ENCODE measurements around the gene GTF2IRD1. TPM values are rescaled to one million over a fixed set of nuclear protein-coding genes. Genes with fewer than 3 reads are reported as not detected.
"Not testable (repeated sequence)": the region's sequence is repeated elsewhere in the genome, so short reads cannot be mapped to it uniquely, and the experiment has no call there.

Gene GTF2IRD1
- total RNA-seq, 1 donor from 2014 or later = 30.0 TPM

DNA sequence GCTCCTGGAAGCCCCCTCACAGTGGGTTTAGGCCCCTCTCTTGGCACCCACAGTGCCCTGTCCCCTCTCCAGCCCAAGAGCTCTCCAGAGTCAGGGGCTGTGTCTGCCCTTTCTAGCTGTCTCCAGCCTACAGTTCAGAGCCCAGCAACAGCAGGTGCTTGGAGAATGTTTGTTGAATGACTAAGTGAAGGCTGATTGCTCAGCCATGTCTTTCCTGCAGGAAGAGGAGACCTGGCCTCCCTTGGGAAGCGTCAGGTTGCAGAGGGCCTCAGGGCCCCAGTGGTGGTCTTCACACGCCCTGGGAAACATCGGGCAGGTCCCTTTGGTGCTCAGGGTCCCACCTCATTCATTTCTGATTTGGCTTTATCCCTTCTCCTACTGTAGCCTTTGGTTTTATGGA, 62.5 kb downstream of the GTF2IRD1 start:
- DNase-seq (ENCODE audit: low spot score) = no peak

DNA sequence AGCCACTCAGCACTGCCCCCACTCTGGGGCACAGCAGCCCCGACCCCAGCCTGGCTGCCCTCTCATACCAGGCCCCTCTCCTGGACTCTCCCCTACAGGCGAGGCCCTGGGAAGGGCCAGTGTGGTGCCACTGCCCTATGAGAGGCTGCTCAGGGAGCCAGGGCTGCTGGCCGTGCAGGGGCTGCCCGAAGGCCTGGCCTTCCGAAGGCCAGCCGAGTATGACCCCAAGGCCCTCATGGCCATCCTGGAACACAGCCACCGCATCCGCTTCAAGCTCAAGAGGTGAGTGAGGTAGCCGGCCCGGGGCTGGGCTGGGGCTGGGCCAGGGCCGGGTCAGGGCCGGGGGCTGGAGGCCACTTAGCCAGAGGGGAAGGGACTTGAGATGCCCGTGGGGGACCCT, 64.3 kb downstream of the GTF2IRD1 start:
- no peak for DNase-seq (ENCODE audit: low spot score)

GRCh38 chr7:74518654-74519053, 64.9 kb downstream of the GTF2IRD1 start:
- no peak for DNase-seq (ENCODE audit: low spot score)

DNA sequence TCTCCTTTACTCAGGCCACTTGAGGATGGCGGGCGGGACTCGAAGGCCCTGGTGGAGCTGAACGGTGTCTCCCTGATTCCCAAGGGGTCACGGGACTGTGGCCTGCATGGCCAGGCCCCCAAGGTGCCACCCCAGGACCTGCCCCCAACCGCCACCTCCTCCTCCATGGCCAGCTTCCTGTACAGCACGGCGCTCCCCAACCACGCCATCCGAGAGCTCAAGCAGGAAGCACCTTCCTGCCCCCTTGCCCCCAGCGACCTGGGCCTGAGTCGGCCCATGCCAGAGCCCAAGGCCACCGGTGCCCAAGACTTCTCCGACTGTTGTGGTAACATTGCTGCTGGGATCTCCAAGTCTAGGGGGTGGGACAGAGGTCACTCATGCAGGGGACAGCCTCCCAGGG, 65.7 kb downstream of the GTF2IRD1 start:
- DNase-seq (ENCODE audit: low spot score) = no peak

DNA sequence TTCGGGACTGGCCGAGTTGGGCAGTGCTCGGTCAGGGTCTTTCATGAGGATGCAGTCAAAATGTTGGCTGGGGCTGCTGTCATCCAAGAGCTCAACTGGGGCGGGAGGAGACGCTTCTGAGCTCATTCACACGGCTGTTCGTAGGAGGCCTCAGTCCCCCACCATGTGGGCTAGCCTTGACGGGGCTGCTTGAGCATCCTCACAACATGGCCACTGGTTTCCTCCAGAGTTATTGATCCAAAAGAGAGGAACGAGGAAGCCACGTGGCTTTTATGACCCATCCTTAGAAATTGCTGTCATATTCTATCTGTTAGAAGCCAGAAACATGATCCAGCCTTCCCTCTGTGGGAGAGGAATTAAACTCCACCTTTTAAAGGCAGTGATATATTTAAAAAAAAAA, 68.1 kb downstream of the GTF2IRD1 start:
- no peak for DNase-seq (ENCODE audit: low spot score)

GRCh38 chr7:74522281-74522905, 68.7 kb downstream of the GTF2IRD1 start:
- DNase-seq (ENCODE audit: low spot score) = no peak

DNA sequence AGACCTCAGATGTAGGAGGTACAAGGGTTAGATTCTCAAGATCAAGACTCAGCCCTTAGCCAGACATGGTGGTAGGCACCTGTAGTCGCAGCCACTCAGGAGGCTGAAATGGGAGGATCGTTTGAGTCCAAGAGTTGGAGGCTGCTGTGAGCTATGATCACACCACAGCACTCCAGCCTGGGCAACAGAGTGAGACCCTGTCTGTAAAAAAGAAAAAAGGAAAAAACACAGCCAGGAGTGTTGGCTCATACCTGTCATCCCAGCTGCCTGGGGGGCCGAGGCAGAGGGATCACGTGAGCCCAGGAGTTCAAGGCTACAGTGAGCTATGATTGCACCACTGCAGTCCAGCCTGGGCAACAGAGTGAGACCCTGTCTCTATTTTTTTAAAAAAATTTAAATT, 69.3 kb downstream of the GTF2IRD1 start:
- no peak for DNase-seq (ENCODE audit: low spot score)

- DNase-seq (ENCODE audit: low spot score) = no peak
Observed at GRCh38 chr7:74525140-74525539, 71.4 kb downstream of the GTF2IRD1 start.

- DNase-seq (ENCODE audit: low spot score) = peak; percentile 82
Observed at GRCh38 chr7:74525881-74526280, 72.2 kb downstream of the GTF2IRD1 start.

- DNase-seq (ENCODE audit: low spot score) = no peak
Observed at GRCh38 chr7:74526780-74527179, 73.1 kb downstream of the GTF2IRD1 start.

DNA sequence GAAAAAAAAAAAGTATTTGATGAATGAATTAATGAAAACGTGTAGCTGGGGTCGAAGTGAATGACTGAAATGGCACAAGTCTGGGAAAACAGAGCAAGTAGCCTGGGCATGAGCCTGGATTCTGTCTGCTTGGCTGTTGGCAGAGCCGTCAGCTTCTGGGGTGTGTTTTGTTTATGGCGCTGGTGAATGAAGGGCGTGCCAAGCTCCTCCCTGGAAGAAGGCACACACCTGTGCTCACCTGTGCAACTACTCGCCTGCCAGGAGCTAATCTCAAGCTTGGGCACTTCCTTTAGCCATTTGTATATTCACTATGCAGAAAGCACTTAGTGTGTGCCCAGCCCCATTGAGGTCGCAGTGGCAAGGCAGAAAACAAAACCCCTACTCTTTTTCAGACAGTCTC, 74.1 kb downstream of the GTF2IRD1 start:
- DNase-seq (ENCODE audit: low spot score) = peak; percentile 65

GRCh38 chr7:74528773-74529172, 75.1 kb downstream of the GTF2IRD1 start:
- DNase-seq (ENCODE audit: low spot score) = not testable (repeated sequence)

DNA sequence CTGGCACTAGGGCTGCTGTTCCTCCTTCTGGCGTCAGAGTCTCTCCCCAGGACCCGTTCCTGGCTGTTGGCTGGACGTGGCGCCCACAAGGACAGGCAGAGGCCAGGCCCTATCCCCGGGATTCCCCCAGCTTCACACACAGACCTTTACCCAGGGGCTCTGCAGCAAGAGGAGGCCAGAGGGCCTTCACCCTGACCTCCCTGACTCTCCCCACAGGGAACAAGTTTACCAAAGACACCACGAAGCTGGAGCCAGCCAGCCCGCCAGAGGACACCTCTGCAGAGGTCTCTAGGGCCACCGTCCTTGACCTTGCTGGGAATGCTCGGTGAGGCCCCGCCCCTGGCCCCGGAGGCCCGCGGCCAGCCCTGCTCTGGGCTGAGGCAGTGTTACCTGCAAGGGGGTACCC, 82.2 kb downstream of the GTF2IRD1 start:
- no peak for DNase-seq (ENCODE audit: low spot score)

- DNase-seq (ENCODE audit: low spot score) = not testable (repeated sequence)
Observed at GRCh38 chr7:74541937-74542336, 88.2 kb downstream of the GTF2IRD1 start.

GRCh38 chr7:74542558-74543117, 88.9 kb downstream of the GTF2IRD1 start:
- peak; percentile 77 for DNase-seq (ENCODE audit: low spot score)

DNA sequence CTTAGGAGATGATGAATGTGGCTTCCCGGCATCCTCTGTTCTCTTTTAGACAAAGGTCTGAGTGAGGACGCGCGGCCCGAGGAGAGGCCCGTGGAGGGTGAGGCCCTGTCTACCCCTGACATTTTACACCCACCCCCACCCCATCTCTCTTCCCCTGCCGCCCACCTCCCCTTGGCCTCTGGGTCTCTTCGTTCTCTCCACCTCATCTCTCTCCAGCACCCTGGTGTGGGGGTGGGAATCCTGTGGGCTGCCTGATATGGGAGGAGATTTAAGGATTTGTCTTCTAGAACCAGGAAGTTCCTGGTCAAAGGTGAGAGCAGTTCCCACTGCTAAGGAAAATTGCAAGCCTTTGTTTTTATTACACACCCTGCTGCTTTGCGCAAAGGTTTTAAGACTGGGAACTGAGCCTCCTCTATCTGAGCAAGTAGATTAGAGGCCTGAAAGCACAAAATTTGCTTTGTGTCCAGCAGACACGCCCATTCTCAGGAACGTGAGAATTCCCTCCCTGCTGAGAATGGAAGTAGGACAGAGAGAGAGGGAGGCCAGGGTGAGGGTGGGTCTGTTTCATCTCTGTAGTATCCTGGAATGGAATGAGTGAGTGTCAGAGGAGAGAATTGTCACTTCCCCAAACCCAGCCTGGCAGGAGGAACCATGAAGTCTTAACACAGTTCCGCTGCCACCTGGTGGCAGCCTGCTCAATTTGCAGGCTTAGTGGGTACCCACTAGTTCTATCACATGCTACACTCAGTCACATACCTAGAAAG, 91.2 kb downstream of the GTF2IRD1 start:
- DNase-seq (ENCODE audit: low spot score) = no peak

- no peak for DNase-seq (ENCODE audit: low spot score)
Observed at GRCh38 chr7:74545921-74546320, 92.2 kb downstream of the GTF2IRD1 start.

- not testable (repeated sequence) for DNase-seq (ENCODE audit: low spot score)
Observed at GRCh38 chr7:74553596-74554012, 99.9 kb downstream of the GTF2IRD1 start.

DNA sequence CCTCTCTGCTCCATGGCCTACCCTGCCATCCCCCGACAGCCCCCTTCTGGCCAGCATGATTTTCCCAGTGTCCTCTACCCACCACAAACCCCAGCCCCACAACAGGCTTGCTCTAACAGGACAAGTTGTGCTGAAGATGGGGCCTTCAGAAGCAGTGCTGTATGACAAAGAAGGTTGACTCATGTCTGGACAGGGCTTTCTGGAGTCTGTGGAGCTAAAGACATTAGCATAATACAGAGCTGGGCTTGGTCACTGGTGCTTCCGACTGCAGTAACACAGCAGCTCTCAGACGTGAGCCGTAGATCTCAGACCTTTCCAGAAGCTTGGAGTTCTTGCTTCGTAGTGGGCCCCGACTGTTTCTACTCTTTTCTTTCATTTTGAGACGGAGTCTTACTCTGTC, 100.5 kb downstream of the GTF2IRD1 start:
- no peak for DNase-seq (ENCODE audit: low spot score)

DNA sequence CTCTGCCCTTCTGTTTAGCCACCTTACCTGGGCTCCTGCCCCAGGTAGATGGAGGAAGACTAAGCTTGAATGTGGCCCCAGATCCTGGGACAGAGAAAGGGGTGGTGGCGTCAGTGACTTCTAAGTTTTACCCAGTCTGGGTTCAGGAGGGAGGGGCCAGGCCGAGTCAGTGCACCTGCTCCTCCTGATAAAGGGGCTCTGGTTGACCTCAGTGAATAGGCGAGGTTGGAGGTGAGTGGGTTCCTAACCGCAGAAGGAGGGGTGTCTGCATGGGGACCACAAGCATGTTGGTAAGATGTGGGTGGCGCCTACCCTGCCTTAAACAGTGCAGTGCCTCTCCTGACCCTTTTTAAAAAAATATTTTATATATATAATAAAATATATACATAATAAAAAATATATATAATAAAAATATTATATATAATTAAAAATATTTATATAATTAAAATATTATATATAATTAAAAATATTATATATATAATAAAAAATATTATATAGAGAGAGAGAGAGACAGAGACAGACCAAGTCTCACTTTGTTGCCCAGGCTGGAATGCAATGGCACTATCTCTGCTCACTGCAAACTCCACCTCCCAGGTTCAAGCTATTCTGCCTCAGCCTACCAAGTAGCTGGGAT, 106.5 kb downstream of the GTF2IRD1 start:
- no peak for DNase-seq (ENCODE audit: low spot score)

- no peak for DNase-seq (ENCODE audit: low spot score)
Observed at GRCh38 chr7:74561898-74562613, 108.3 kb downstream of the GTF2IRD1 start.

DNA sequence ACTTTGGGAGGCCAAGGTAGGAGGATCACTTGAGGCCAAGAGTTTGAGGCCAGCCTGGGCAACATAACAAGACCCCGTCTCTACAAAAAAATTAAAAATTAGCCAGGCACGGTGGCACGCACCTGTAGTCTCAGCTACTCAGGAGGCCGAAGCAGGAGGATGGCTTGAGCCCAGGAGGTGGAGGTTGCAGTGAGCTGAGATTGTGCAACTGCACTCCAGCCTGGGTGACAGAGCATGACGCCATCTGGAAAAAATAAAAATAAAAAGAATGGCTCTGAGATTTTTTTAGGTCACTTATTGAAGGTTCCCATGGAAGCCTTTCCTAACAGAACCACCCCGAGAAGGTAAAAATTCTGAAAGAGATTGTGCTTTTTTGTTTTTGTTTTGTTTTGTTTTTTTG, 109.9 kb downstream of the GTF2IRD1 start:
- DNase-seq (ENCODE audit: low spot score) = not testable (repeated sequence)
